GM23338 (cell line): ENCODE measurements around the gene EDN2. TPM values are rescaled to one million over a fixed set of nuclear protein-coding genes. Genes with fewer than 3 reads are reported as not detected.

Experiments used
- ATAC-seq: fragments of 200-7000 bp; cut with Tn5 transposase; 3 replicates; pipeline ENCODE4 v1.9.1; 2020
- DNase-seq: peaks from one replicate; pipeline ENCODE4 v3.0.0-alpha.2; 2015; ENCODE audit warnings: low spot score
- H2AFZ ChIP-seq: fragments of 200-600 bp; sonication (generic); 2 replicates; pipeline ENCODE4 v1.8.0; 2016; ENCODE audit warnings: antibody characterized with exemption, mild to moderate bottlenecking, moderate library complexity
- H3F3A ChIP-seq: fragments of 200-600 bp; sonication (generic); replicated peaks from 2 replicates; pipeline ENCODE4 v1.8.0; 2017; ENCODE audit warnings: antibody characterized with exemption, mixed run types, low read depth
- H3K27ac ChIP-seq: fragments of 200-600 bp; sonication (generic); 2 replicates; pipeline ENCODE4 v1.6.1; 2016; ENCODE audit warnings: low read depth
- H3K27me3 ChIP-seq: fragments of 200-600 bp; sonication (generic); 2 replicates; pipeline ENCODE4 v1.8.0; 2016; ENCODE audit warnings: mild to moderate bottlenecking, mixed run types, moderate library complexity; ENCODE audit not compliant: insufficient read depth
- H3K36me3 ChIP-seq: fragments of 200-600 bp; sonication (generic); 2 replicates; pipeline ENCODE4 v1.8.0; 2016; ENCODE audit warnings: mild to moderate bottlenecking; ENCODE audit not compliant: insufficient read depth
- H3K4me1 ChIP-seq: fragments of 200-600 bp; sonication (generic); 2 replicates; pipeline ENCODE4 v1.8.0; 2016; ENCODE audit warnings: mild to moderate bottlenecking, moderate library complexity; ENCODE audit not compliant: insufficient read depth
- H3K4me2 ChIP-seq: fragments of 200-600 bp; sonication (generic); 2 replicates; pipeline ENCODE4 v1.7.1; 2017; ENCODE audit warnings: mixed run types
- H3K4me3 ChIP-seq: fragments of 200-600 bp; sonication (generic); 2 replicates; pipeline ENCODE4 v1.6.1; 2016; ENCODE audit warnings: mixed run types
- H3K79me2 ChIP-seq: fragments of 200-600 bp; sonication (generic); replicated peaks from 2 replicates; pipeline ENCODE4 v1.8.0; 2017; ENCODE audit warnings: mild to moderate bottlenecking; ENCODE audit not compliant: insufficient read depth
- H3K9me2 ChIP-seq: fragments of 200-600 bp; sonication (generic); 2 replicates; pipeline ENCODE4 v1.8.0; 2017; ENCODE audit not compliant: insufficient read depth
- H4K20me1 ChIP-seq: fragments of 200-600 bp; sonication (generic); replicated peaks from 2 replicates; pipeline ENCODE4 v1.8.0; 2017; ENCODE audit warnings: mild to moderate bottlenecking; ENCODE audit not compliant: insufficient read depth
- H3K27ac Mint-ChIP-seq: 2 replicates; pipeline ENCODE4 v1.8.0; 2020; ENCODE audit warnings: inconsistent platforms, mild to moderate bottlenecking, moderate library complexity, mixed read lengths
- H3K27me3 Mint-ChIP-seq: 3 replicates; pipeline ENCODE4 v1.8.0; 2022; ENCODE audit warnings: low read depth, mild to moderate bottlenecking, moderate library complexity, mixed read lengths, inconsistent platforms; ENCODE audit not compliant: insufficient read depth, poor library complexity
- H3K36me3 Mint-ChIP-seq: 3 replicates; pipeline ENCODE4 v1.8.0; 2021; ENCODE audit warnings: low read depth, mild to moderate bottlenecking, inconsistent platforms, moderate library complexity, mixed read lengths
- H3K4me1 Mint-ChIP-seq: 3 replicates; pipeline ENCODE4 v1.8.0; 2020; ENCODE audit warnings: mild to moderate bottlenecking, inconsistent platforms, mixed read lengths
- H3K4me3 Mint-ChIP-seq: 3 replicates; pipeline ENCODE4 v1.8.0; 2021; ENCODE audit warnings: moderate library complexity, mild to moderate bottlenecking, inconsistent platforms, mixed read lengths
- H3K9me3 Mint-ChIP-seq: 3 replicates; pipeline ENCODE4 v1.8.0; 2020; ENCODE audit warnings: moderate library complexity, mild to moderate bottlenecking, inconsistent platforms, mixed read lengths
- CREB1 ChIP-seq: fragments of 250-450 bp; sonication (Bioruptor Pico); IDR thresholded peaks from 2 replicates; pipeline ENCODE4 v1.5.0; 2020; ENCODE audit warnings: low read depth, mild to moderate bottlenecking, moderate library complexity
- EZH2 ChIP-seq: fragments of 200-600 bp; sonication (generic); IDR thresholded peaks from one replicate; pipeline ENCODE4 v1.8.0; 2017; ENCODE audit warnings: antibody characterized with exemption, mild to moderate bottlenecking, low read depth; ENCODE audit not compliant: unreplicated experiment
- EZH2phosphoT487 ChIP-seq: fragments of 200-600 bp; sonication (generic); IDR thresholded peaks from one replicate; pipeline ENCODE4 v1.8.1; 2018; ENCODE audit warnings: antibody characterized with exemption; ENCODE audit not compliant: unreplicated experiment
- JUNB ChIP-seq: IDR thresholded peaks from one replicate; pipeline ENCODE4 v1.6.1; 2016; ENCODE audit warnings: antibody characterized with exemption; ENCODE audit not compliant: unreplicated experiment
- NANOG ChIP-seq: IDR thresholded peaks from 2 replicates; pipeline ENCODE4 v1.6.1; 2016; ENCODE audit warnings: antibody characterized with exemption, borderline replicate concordance
- POLR2AphosphoS5 ChIP-seq: IDR thresholded peaks from 2 replicates; pipeline ENCODE4 v1.6.1; 2016; ENCODE audit warnings: antibody characterized with exemption, low read depth
- STAT1 ChIP-seq: IDR thresholded peaks from one replicate; pipeline ENCODE4 v1.6.1; 2016; ENCODE audit warnings: antibody characterized with exemption; ENCODE audit not compliant: unreplicated experiment
- ZNF114 ChIP-seq: fragments of 250-450 bp; sonication (Bioruptor Pico); IDR thresholded peaks from 2 replicates; pipeline ENCODE4 v1.5.0; 2020; ENCODE audit warnings: mild to moderate bottlenecking, moderate library complexity
- ZNF331 ChIP-seq: fragments of 250-450 bp; sonication (Bioruptor Pico); IDR thresholded peaks from 2 replicates; pipeline ENCODE4 v1.5.0; 2020; ENCODE audit warnings: low read depth, mild to moderate bottlenecking, moderate library complexity
- polyA plus RNA-seq: library from polyadenylated mRNA; unstranded; fragments of >200 nt; fragmentation: Nextera tagmentation; extraction: Ambion mirVana; gene quantifications from 2 replicates; pipeline ENCODE4 v1.2.1, GENCODE V29; 2016
- total RNA-seq: library from RNA; depleted of rRNA; stranded (reverse); fragments of >200 nt; shearing (Covaris generic); gene quantifications from 2 replicates; pipeline ENCODE4 v1.2.3, GENCODE V29; 2014
- TF ChIP-seq, protein P1 (sequence below): fragments of 250-450 bp; sonication (Bioruptor Pico); IDR thresholded peaks from 2 replicates; pipeline ENCODE4 v1.5.0; 2020; ENCODE audit warnings: mild to moderate bottlenecking, moderate library complexity
- TF ChIP-seq, protein P2 (sequence below): IDR thresholded peaks from one replicate; pipeline ENCODE4 v1.6.1; 2018; ENCODE audit warnings: antibody characterized with exemption; ENCODE audit not compliant: unreplicated experiment
- TF ChIP-seq, protein P3 (sequence below), 2 experiments: fragments of 200-600 bp in 1 of 2; sonication (generic) in 1 of 2; conservative IDR thresholded peaks; 2 replicates each; pipeline versions ENCODE4 v1.5.1 to v1.6.1; 2016 to 2017; ENCODE audit warnings: antibody characterized with exemption in 2 of 2, low read depth in 2 of 2, mild to moderate bottlenecking in 2 of 2, moderate library complexity in 1 of 2

The EDN2 gene
- total and polyA plus RNA-seq, 2 experiments from 2014 or later = not detected

DNA sequence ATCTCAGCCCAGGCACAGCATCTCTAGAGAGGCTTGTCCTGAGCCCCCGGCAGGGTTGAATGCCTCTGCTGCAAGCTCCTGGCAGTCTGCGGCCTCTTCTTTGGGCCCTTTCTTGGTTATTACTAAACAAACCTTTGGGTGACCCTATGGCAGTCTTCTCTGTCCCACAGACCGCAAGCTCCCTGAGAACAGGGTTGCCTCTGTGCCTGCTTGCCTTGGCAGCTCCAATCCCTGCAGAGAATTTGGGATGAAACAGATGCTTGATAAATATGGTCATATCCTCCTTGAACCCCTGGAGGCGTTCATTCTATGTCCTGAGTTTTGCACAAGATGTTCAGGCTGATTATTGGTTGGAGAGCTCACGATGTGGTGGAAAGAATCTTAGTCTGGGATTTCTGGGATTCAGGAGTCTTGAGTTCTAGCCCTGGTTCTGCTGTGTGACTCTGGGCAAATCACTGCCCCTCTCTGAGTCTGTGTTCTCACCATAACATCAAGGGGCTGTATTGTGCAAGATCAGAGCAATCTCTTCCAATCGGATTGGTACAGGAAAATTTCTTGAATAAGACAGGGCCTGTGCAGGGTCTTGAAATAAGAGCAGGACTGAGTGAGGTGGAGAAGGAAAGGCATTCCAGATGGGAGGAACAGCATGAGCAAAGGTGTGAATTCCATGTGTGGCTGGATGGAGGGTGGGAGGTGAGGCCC is 49.6 kb downstream of the EDN2 start (continued):
- TF ChIP-seq, protein P1, sequence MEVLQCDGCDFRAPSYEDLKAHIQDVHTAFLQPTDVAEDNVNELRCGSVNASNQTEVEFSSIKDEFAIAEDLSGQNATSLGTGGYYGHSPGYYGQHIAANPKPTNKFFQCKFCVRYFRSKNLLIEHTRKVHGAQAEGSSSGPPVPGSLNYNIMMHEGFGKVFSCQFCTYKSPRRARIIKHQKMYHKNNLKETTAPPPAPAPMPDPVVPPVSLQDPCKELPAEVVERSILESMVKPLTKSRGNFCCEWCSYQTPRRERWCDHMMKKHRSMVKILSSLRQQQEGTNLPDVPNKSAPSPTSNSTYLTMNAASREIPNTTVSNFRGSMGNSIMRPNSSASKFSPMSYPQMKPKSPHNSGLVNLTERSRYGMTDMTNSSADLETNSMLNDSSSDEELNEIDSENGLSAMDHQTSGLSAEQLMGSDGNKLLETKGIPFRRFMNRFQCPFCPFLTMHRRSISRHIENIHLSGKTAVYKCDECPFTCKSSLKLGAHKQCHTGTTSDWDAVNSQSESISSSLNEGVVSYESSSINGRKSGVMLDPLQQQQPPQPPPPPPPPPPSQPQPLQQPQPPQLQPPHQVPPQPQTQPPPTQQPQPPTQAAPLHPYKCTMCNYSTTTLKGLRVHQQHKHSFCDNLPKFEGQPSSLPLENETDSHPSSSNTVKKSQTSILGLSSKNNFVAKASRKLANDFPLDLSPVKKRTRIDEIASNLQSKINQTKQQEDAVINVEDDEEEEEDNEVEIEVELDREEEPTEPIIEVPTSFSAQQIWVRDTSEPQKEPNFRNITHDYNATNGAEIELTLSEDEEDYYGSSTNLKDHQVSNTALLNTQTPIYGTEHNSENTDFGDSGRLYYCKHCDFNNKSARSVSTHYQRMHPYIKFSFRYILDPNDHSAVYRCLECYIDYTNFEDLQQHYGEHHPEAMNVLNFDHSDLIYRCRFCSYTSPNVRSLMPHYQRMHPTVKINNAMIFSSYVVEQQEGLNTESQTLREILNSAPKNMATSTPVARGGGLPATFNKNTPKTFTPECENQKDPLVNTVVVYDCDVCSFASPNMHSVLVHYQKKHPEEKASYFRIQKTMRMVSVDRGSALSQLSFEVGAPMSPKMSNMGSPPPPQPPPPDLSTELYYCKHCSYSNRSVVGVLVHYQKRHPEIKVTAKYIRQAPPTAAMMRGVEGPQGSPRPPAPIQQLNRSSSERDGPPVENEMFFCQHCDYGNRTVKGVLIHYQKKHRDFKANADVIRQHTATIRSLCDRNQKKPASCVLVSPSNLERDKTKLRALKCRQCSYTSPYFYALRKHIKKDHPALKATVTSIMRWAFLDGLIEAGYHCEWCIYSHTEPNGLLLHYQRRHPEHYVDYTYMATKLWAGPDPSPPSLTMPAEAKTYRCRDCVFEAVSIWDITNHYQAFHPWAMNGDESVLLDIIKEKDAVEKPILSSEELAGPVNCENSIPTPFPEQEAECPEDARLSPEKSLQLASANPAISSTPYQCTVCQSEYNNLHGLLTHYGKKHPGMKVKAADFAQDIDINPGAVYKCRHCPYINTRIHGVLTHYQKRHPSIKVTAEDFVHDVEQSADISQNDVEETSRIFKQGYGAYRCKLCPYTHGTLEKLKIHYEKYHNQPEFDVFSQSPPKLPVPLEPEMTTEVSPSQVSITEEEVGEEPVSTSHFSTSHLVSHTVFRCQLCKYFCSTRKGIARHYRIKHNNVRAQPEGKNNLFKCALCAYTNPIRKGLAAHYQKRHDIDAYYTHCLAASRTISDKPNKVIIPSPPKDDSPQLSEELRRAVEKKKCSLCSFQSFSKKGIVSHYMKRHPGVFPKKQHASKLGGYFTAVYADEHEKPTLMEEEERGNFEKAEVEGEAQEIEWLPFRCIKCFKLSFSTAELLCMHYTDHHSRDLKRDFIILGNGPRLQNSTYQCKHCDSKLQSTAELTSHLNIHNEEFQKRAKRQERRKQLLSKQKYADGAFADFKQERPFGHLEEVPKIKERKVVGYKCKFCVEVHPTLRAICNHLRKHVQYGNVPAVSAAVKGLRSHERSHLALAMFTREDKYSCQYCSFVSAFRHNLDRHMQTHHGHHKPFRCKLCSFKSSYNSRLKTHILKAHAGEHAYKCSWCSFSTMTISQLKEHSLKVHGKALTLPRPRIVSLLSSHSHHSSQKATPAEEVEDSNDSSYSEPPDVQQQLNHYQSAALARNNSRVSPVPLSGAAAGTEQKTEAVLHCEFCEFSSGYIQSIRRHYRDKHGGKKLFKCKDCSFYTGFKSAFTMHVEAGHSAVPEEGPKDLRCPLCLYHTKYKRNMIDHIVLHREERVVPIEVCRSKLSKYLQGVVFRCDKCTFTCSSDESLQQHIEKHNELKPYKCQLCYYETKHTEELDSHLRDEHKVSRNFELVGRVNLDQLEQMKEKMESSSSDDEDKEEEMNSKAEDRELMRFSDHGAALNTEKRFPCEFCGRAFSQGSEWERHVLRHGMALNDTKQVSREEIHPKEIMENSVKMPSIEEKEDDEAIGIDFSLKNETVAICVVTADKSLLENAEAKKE = no peak
- TF ChIP-seq CREB1 (CRISPR knock-in tag) (no peak), NANOG (no peak), STAT1 (no peak), EZH2 (no peak)

DNA sequence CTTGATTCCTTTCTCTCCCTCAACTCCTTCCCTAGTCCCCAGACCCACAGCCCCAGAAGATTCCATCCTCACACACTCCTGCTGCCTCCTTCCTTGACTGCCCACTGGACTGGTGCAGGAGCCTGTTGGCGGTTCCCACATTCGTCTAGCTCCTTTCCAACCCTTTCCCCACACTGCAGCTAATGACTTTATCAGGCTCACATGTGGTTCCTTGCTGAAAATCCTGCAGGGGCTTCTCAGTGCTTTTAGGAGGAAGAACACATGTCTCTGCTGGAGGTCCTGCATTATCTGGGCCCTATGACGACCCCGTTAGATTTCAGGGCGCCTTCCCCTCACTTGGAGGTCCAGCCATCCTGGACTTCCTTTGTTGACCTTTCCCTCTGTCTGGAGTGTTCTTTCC is 50.2 kb downstream of the EDN2 start:
- no peak overlapping the region for H3K27ac ChIP-seq
- no peak overlapping the region for H3K4me2 ChIP-seq
- H3K9me2 ChIP-seq = no peaks in the 10 kb centered on the region
- no peak overlapping the region for H3K27ac Mint-ChIP-seq
- peaks cover 9% of the 10 kb centered on the region for H3K27me3 Mint-ChIP-seq
- no peak overlapping the region for H3K4me3 ChIP-seq
- no peaks in the 10 kb centered on the region for H3F3A ChIP-seq
- no peak overlapping the region for H2AFZ ChIP-seq
- no peaks in the 10 kb centered on the region for H3K36me3 ChIP-seq
- no peaks in the 10 kb centered on the region; the same call in 2 of the 3 replicates for H3K9me3 Mint-ChIP-seq
- no peaks in the 10 kb centered on the region for H3K27me3 ChIP-seq
- no peaks in the 10 kb centered on the region; the same call in 2 of the 3 replicates for H3K36me3 Mint-ChIP-seq
- no peaks in the 10 kb centered on the region for H4K20me1 ChIP-seq
- DNase-seq (no peak), ATAC-seq (no peak)
- no peaks in the 10 kb centered on the region for H3K79me2 ChIP-seq
- no peaks in the 10 kb centered on the region for H3K4me1 ChIP-seq
- peaks cover 12% of the 10 kb centered on the region for H3K4me1 Mint-ChIP-seq
- H3K4me3 Mint-ChIP-seq = no peak overlapping the region
- no peak for TF ChIP-seq ZNF114 (CRISPR knock-in tag)
- no peak for TF ChIP-seq EZH2phosphoT487
- TF ChIP-seq ZNF331 = no peak
- TF ChIP-seq, protein P2, sequence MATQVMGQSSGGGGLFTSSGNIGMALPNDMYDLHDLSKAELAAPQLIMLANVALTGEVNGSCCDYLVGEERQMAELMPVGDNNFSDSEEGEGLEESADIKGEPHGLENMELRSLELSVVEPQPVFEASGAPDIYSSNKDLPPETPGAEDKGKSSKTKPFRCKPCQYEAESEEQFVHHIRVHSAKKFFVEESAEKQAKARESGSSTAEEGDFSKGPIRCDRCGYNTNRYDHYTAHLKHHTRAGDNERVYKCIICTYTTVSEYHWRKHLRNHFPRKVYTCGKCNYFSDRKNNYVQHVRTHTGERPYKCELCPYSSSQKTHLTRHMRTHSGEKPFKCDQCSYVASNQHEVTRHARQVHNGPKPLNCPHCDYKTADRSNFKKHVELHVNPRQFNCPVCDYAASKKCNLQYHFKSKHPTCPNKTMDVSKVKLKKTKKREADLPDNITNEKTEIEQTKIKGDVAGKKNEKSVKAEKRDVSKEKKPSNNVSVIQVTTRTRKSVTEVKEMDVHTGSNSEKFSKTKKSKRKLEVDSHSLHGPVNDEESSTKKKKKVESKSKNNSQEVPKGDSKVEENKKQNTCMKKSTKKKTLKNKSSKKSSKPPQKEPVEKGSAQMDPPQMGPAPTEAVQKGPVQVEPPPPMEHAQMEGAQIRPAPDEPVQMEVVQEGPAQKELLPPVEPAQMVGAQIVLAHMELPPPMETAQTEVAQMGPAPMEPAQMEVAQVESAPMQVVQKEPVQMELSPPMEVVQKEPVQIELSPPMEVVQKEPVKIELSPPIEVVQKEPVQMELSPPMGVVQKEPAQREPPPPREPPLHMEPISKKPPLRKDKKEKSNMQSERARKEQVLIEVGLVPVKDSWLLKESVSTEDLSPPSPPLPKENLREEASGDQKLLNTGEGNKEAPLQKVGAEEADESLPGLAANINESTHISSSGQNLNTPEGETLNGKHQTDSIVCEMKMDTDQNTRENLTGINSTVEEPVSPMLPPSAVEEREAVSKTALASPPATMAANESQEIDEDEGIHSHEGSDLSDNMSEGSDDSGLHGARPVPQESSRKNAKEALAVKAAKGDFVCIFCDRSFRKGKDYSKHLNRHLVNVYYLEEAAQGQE = no peak
- TF ChIP-seq, protein P3, sequence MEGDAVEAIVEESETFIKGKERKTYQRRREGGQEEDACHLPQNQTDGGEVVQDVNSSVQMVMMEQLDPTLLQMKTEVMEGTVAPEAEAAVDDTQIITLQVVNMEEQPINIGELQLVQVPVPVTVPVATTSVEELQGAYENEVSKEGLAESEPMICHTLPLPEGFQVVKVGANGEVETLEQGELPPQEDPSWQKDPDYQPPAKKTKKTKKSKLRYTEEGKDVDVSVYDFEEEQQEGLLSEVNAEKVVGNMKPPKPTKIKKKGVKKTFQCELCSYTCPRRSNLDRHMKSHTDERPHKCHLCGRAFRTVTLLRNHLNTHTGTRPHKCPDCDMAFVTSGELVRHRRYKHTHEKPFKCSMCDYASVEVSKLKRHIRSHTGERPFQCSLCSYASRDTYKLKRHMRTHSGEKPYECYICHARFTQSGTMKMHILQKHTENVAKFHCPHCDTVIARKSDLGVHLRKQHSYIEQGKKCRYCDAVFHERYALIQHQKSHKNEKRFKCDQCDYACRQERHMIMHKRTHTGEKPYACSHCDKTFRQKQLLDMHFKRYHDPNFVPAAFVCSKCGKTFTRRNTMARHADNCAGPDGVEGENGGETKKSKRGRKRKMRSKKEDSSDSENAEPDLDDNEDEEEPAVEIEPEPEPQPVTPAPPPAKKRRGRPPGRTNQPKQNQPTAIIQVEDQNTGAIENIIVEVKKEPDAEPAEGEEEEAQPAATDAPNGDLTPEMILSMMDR (conservative IDR thresholded peaks at IDR 0.05; ENCODE audit: low read depth in 2 of 2) = no peak
- TF ChIP-seq POLR2AphosphoS5 = no peak
- no peak for TF ChIP-seq JUNB
- TF ChIP-seq CREB1 (CRISPR knock-in tag) = no peak
- no peak for TF ChIP-seq NANOG
- TF ChIP-seq STAT1 = no peak
- TF ChIP-seq EZH2 = no peak
